ENCODE results near the gene NAALADL2.
"Not testable (repeated sequence)": the region's sequence is repeated elsewhere in the genome, so short reads cannot be mapped to it uniquely, and the experiment has no call there.

The NAALADL2 gene

DNA sequence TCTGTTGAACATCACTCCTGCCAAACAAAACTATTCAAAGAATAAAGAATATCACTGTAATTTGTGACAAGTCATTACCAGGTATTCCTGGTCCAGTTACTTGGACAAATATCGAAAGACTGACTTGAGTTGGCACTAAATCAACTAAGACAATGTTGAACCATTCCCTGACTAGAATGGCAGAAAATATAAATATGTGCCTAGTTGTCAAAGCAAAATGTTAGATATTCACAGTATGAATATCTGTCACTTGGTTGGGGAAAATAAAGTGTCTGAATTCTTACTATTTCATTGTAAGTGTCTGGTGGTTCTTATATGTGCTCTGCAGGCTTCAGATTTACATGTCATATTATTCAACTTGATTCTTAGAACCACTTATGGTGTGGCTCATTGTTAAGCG is 470.2 kb downstream of the NAALADL2 start:
- no peak for DNase-seq

DNA sequence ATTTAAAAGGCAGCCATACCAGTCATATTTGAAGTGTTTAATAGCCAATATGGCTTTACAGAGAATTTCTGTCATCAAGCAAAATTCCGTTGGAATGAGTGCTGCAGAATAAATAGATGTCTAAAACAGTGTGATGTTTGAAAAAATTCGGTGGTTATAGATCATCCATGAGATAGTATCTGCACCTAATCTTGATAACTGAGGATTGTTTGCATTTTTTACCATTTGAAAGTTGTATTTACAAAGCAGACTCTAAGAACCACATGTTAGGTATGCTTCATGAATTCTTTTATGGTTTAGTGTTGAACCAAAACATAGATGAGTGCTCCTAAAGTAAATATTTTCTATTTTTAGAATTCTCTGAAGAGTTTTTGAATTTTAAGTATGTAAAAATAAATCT is 476.1 kb downstream of the NAALADL2 start:
- no peak for DNase-seq

DNA sequence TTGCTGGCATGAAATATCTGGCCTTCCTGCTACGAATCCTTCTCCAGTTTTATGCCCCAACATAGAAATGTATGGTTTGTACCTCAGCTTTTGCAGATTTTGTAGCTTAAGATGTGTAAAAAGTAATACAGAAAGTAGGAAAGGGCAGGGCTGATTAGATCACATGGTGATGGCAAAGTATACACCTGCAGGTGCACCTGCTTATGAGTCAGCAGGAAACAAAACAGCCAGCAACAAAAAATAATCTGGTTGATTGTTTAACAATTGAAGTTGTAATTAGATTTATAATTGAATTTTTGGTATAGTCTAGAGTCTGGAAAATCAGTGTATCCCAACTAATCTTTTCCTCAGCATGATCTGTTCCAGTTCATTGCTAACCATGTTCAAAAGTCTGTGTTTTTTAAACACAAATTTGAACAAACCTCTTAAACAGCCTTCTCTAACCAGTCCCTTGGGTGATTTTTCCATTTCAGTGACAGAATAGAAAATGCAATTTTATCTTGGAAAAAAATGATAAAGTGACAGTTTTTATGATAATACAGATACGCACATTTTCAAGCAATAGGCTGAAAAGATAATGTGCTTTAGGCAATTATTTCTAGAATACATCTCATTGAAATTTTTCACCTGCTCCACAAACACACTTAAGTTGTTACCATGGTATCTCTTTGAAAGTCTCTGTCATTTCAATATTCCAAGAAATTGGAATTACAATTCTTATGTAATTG is 477.4 kb downstream of the NAALADL2 start:
- no peak for DNase-seq

DNA sequence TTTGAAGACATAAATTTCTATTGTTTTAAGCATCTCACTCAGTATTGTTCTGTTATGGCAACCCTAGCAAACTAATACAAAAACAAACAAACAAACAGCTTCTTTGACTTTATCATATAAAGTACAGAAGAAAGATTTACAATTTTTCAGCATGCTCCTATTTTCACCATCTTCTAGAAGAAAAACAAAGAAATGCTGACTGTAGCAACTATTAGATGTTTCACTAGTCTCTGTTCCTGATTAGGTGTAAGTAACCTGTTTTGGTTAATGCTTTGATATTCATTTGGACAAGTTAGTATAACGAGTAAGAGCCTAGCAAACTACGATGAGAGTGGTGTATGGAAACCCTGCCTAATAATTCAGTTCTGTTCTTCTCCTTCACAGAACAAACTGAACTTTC is 478.5 kb downstream of the NAALADL2 start:
- DNase-seq, result no peak

DNA sequence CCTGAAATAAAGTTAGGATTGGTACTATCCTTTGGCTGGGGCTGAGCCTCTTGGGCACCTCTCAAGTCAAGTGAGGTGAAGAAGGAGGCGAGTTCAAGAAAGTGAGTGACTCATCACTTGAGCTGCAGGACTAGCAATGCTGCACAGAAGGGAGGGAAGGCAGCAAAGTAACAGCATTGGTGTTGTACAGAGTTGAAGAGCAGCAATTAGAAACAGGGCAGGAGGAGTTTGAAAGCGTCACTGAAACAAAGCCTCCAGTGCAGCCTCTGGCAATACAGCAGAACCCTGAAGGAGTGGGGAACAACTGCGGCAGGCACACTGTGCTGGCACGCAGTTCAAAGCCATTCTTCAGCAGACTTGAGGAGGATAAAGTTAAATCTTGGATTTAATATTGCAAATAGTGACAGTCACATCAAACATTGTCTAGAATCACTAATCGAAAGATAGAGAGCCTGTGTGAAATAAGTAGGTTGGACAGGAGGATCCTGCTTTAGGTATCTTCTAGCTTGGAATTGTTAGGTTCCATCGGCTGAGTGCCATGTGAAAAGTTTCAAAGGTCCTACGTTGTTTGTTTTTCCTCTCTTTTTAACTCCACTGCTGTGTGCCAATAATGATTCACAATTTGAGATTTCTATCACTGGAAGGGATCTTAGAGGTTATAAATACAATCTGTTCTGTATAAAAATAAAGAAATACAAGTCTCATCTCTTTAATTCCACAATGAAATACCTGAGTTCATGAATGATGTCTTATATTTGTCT is 479.8 kb downstream of the NAALADL2 start:
- DNase-seq, result no peak

DNA sequence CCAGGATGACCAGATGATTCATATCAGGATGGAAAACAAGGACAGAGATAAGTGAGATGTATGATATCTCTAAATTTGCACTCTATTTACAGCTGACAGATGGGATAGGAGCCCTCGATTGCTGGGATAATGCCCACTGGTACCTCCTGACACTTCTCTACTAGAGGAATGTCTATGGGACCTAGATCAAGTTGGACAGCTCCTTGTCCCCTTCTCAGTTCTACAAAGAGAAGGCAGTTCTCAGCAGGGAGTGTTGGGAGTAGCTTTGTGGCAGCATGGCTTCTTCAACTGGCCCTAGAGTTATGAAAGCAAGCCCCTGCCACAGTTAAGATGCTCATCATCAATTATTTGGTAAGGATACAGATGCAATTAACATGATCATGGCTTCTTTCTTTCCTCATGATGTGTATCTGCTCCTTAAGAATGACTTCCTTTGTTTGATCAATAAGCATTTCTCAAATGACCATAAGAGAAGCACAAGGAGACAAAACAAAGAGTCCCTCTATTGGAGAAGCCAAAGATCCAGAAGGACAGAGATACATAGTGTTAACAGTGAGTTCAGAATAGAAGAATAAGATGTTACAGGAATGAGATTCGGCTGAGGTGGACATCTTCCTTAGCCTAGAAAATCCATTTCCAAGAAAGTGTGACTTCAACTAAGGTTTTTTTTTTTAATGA is 481.3 kb downstream of the NAALADL2 start:
- DNase-seq, result no peak

DNA sequence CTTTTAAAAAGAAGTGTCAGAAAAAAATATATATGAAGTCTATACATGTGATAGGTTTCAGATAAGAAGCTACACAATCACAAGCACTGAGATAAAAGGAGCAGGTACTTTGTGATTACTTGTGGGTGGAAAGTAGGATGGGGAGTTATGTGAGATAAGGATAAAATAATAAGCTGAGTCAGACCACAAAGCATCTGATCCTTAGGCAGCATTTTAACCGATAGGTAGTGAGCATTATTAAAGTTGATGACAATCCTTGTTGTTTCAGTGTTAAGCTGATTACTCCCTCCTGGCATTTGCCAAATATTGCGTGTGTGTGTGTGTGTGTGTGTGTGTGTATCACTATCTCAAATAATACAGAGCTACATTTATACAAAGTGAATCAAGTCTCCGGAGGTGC is 483.1 kb downstream of the NAALADL2 start:
- DNase-seq, result no peak

DNA sequence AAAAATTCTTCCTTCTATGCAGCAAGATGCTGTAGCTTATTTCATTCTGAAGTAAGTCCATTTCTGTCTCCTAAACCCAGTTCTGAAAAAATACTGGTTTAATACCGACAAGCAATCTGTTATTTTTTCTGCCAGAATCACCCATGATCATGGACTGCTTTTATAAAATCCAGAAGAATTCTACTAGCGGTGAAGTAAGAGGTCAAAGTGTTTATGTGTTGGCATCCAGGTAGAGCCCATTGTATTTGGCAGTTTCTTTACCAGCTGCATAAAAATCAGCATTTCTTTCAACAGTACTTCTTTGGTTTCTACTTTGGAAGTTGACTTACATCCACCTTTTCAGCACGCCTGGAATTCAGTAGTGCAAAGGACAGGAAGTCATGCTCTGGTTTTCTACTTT is 484.8 kb downstream of the NAALADL2 start:
- no peak for DNase-seq

DNA sequence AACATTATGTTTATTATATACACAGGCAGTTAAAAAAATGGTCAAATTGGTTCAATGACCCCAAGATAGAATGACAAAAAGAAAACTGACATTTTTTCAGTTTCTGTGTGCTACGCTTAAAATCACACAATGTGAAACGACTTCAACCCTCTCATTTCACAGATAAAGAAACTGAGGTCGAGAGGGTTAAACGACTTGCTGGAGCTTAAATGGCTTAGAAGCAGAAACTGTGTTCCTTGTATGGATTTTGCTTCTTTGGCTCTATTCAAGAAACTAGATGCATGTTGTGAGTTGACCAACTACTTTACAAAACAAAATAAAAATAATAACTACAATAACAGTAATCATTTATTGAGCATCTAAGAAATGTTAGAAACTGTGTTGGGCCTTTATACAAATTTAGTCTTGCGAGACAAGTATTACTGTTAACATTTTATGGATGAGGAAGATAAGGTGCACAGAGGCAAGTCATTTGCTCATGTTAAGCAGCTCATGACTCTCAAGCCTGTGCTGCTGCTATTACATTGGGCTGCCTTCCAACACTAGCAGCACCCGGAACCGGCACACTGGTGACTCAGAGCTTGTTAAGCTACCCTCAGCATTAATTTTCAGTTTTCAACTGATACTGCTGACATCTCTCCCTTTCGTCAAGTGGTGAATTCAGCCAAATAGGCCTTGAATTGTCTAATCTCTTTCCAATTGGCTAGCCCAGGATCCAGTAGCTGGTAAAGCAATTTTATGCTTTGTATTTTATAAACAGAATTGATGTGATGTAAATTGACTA is 487.6 kb downstream of the NAALADL2 start:
- no peak for DNase-seq

DNA sequence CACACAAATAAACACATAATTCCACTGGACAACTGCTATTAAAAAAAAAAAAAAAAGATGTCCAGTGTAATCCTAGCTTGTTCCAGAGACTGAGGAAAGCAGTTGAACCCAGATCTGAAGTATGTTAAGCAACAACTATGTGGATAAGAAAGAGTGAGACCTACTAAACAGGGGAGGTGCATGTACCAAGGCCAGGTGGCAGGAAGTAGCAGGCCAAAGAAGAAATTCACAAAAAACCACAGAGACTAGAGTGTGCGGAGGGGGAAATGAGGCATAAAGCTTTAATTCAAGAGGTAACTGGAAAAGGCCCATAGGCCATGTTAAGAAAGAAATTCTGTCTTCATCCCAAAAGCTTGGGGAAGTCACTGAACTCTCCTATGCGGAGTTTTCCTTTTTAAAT is 490.0 kb downstream of the NAALADL2 start:
- no peak for DNase-seq

DNA sequence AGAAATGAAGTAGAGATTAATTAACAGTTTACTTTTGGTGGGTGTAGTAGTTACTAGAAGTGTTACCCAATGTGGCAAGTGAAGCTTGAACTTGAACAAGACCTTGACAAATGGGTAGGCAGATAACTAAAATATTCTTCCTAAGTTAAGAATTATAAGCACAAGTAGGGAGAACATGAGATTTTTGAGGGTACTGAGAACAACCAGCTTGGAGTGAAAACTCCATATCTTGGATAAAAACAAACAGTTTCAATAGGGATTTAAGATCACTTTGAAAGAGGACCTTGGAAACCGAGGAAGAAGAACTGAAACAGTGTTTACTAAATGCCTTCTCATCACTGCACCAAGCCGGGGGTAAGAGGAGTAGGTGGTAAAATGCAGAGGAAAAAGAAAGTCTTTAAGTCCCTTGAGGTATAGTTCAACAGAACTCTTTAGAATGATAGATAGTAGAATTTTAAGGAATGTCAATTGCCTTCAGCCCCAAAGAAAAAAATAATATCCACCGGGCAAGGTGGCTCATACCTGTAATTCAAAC is 496.7 kb downstream of the NAALADL2 start:
- DNase-seq, result no peak

DNA sequence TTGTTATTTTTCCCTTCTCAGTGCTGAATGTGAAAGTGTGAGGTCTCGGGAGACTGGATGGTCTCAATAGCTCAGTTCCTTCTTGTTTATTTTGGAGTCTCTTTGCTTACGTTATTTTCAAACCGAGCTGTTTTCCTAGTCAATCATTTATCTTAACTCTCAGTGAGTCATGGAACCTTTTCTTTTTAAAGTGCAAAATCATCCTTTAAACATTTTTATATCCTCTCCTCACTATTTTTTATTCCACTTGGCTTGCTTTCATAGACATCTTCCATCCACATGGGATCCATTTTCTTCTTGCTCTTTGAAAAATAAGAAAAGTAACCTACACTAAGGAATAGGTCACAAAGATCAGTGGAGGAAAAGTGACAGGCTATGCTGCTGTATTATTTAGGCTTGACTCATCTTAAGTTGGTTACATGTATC is 497.8 kb downstream of the NAALADL2 start:
- DNase-seq, result no peak

DNA sequence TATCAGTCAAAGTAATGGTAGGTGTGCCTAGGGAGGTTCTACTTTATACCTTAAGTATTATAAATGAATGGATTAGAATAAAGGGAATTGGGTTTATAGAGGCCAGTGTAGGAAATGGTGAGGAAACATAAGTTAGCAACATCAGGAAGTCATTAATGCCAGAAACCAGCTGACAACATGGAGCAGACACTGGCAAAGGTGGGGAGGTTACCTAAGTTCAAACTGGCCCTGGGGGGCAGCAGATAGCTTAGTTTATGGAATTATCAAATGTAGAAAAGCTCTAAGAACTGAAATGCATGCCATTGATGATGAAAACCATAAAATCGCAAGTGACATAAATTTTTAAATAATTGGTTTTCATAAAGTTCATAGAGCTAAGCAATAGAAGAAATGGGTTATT is 498.6 kb downstream of the NAALADL2 start:
- no peak for DNase-seq

DNA sequence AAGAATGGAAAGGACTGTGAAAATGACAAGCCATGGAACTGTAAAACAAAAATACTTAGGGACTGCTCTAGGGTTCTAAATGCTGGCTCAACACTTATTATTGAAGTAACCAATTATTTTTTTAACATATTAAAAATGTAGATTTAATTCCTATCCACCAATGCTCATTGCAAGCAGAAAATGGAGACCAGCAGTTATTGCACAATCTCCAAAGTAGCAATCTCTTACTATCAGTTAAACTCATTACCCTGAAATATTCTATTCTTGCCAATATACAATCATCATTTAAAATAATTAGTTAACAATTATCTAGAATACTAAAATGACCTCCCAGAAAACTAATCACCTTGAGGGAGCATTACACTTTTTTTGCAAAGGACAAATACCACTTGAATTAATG is 499.8 kb downstream of the NAALADL2 start:
- no peak for DNase-seq

DNA sequence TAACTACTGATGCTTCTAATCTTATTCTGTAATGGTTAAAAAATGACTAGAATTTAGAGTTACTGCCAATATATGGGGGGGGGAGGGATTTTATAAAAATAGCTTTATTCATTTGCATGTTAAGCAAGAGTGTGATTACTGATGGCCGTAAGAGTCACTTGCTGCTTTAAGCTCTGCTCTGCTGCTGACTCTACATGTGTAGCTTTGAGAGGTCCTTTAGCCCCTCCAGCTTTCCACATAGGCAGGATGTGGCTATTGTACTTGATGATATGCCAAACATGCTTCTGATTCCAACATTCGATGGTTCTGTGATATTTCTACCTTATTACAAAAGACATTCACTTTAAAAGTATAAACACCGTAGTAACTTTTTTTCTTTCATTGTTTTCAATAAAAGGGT is 511.3 kb downstream of the NAALADL2 start:
- not testable (repeated sequence) for DNase-seq

DNA sequence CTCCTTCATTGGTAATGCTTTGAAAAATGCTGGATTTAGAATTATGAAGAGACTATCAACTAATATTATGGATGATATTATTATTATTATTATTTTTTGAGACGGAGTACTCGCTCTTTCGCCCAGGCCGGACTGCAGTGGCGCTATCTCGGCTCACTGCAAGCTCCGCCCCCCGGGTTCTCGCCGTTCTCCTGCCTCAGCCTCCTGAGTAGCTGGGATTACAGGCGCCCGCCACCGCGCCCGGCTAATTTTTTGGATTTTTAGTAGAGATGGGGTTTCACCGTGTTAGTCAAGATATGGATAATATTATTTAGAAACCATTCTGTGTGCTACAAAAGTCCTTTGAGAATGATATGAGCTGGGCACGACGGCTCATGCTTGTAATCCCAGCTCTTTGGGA is 512.1 kb downstream of the NAALADL2 start:
- not testable (repeated sequence) for DNase-seq

DNA sequence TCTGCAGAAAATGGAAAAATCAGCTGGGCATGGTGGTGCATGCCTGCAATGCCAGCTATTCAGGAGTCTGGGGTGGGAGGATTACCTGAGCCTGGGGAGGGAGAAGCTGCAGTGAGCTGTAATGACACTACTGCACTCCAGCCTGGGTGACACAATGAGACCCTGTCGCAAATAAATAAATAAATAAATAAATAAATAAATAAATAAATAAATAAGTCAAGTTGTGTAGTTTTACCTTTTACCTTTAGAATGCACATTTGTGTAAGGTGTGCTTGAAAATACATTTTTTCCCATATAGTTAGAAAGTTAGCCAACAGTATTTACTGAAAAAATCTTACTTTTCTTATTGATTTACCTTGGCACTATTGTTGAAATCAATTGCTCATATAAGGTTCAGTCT is 515.6 kb downstream of the NAALADL2 start:
- no peak for DNase-seq

DNA sequence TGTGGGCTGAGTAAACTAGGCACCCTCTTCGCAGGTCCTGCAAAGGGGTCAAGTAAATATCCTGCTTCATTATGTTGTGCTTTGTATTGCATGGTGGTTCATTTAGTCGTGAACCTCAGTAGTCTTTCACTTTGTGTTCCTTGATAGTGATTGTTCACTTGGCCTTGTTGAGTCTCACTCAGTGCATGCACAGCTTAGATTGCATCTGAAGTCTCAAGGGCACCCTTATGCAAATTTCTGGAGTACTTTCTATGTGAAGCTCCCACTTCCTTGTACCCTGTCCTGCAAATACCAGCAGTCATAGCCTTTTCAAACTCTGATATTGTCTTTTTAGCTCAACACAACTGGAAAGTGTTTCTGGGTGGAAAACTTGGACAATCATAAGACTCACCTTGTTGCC is 519.2 kb downstream of the NAALADL2 start:
- DNase-seq, result no peak

DNA sequence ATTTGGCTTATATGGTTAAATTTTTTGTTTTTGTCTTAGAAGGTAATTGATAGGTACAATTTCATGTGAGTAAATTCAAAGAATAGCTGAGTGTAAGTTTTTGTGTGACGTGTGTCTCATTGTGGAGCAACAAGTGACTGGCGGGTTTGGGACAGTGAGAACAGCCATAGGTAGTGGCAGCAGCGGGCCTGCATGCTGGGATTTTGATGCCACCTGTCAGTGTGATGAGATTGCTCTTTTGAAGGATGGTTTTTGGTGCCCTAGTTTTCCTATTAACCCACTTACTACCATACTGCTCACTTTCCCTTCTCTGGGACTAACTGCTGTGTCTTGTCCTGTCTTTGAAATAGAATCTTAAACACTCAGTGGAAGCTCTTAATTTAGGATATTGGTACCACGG is 522.6 kb downstream of the NAALADL2 start:
- no peak for DNase-seq

DNA sequence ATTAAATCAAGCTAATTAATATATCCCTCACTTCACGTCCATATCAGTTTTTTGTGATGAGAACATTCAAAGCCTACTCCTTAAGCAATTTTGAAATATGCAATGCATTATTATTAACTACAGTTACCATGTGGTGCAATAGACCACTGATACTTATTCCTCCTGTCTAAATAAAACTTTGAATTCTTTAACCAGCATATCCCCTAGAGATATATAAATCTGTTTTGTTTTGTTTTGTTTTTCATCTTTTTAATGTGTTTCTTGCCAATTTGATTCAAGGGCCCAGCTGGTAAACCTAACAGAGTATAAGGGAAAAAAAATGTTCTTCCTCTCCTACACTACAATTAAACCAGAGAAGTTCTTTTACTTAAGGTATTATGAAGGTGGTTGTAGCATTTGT is 524.2 kb downstream of the NAALADL2 start:
- no peak for DNase-seq

DNA sequence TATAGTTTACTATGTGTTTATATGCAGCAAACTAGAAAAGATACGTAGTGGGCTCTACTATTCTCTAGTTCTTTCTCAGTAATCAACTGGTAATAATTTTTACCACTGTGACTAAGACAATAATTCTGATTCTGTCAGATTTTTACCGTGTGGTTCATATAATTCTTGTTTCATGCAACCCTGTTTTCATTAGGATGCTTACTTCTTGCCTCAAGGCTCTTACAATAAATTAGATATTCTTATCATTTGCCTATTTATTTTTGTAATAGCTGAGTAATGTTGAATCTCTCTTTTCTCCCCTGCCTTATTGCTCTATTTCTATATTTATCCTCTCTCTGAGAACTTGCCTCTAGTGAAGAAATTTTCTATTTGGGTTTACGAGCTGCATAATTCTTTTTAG is 524.7 kb downstream of the NAALADL2 start:
- DNase-seq, result no peak

DNA sequence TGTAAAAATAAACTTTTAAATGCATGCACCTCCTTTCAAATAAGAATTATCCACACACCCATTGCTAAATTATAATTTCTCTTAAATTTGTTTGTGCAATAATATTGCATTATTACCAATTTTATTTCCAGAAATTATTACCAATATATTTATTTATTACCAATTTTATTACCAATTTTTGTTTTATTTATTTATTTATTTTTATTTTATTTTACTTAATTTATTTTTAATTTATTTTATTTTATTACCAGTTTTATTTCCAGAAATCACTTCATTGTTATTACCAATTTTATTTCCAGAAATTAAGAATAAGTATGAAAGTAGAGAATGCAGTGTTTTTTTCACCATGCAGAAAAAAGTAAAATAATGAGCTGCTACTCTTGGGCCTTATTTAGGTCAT is 525.4 kb downstream of the NAALADL2 start:
- no peak for DNase-seq

DNA sequence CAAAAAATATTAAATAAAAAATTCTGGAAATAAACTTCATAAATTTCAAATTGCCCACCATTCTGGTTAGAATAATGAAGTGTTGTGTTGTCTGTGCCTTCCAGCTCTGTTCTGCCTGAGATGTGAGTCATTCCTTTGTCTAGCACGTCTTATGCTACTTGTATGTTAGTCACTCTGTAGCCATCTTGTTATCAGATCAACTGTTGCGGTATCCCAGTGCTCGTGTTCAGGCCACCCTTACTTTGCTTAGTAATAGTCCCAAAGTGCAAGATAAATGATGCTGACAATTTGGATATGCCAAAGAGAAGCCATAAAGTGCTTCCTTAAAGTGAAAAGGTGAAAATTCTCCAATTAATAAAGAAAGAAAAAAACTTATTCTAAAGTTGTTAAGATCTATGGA is 527.5 kb downstream of the NAALADL2 start:
- DNase-seq, result no peak
